ENCODE measurements around the gene GCH1.
"Not testable (repeated sequence)": the region's sequence is repeated elsewhere in the genome, so short reads cannot be mapped to it uniquely, and the experiment has no call there.

The GCH1 gene

GRCh38 chr14:54906075-54906474 is 3.4 kb upstream of the GCH1 start:
- no peak for DNase-seq

GRCh38 chr14:54902143-54902520 is 494 bp downstream of the GCH1 start:
- DNase-seq = peak; percentile 44 to 66 (median 56)

GRCh38 chr14:54901380-54902142 is 1.1 kb downstream of the GCH1 start:
- no peak for DNase-seq

GRCh38 chr14:54899573-54899972 is 3.1 kb downstream of the GCH1 start:
- no peak for DNase-seq

GRCh38 chr14:54897809-54898555 is 4.6 kb downstream of the GCH1 start:
- not testable (repeated sequence) for DNase-seq

GRCh38 chr14:54895683-54896082 is 6.9 kb downstream of the GCH1 start:
- DNase-seq = no peak

- DNase-seq = no peak
These were observed 7.6 kb downstream of the GCH1 start for GRCh38 chr14:54894995-54895394.

GRCh38 chr14:54893151-54893760 is 9.4 kb downstream of the GCH1 start:
- no peak for DNase-seq

- no peak for DNase-seq
These were observed 11.0 kb downstream of the GCH1 start for GRCh38 chr14:54891471-54892245.

GRCh38 chr14:54890788-54891187 is 11.8 kb downstream of the GCH1 start:
- no peak for DNase-seq

- DNase-seq = no peak
These were observed 12.7 kb downstream of the GCH1 start for GRCh38 chr14:54889919-54890318.

- no peak for DNase-seq
These were observed 20.1 kb downstream of the GCH1 start for GRCh38 chr14:54882521-54882920.

- no peak for DNase-seq
These were observed 20.7 kb downstream of the GCH1 start for GRCh38 chr14:54881761-54882401.

- DNase-seq = no peak
These were observed 21.3 kb downstream of the GCH1 start for GRCh38 chr14:54881235-54881760.

- no peak for DNase-seq
These were observed 25.0 kb downstream of the GCH1 start for GRCh38 chr14:54877703-54878021.

GRCh38 chr14:54877015-54877702 is 25.5 kb downstream of the GCH1 start:
- no peak for DNase-seq

GRCh38 chr14:54875648-54876047 is 27.0 kb downstream of the GCH1 start:
- not testable (repeated sequence) for DNase-seq

GRCh38 chr14:54870154-54871090 is 32.2 kb downstream of the GCH1 start:
- DNase-seq = not testable (repeated sequence)

GRCh38 chr14:54867011-54867410 is 35.6 kb downstream of the GCH1 start:
- DNase-seq = no peak

- no peak for DNase-seq
These were observed 36.0 kb downstream of the GCH1 start for GRCh38 chr14:54866588-54866987.

GRCh38 chr14:54864526-54864925 is 38.1 kb downstream of the GCH1 start:
- DNase-seq = no peak
